BE2C (cell line): Measurements from ENCODE around the gene HSDL1.

ENCODE experiments used
- DNase-seq: peaks from one replicate; pipeline ENCODE4 v3.0.0-alpha.2; 2020
- H3K27me3 ChIP-seq: fragments of 250-450 bp; sonication (Bioruptor Pico); 2 replicates; pipeline ENCODE4 v1.5.1; 2020; ENCODE audit warnings: mild to moderate bottlenecking
- H3K36me3 ChIP-seq: fragments of 250-450 bp; sonication (Bioruptor Pico); 2 replicates; pipeline ENCODE4 v1.5.1; 2020; ENCODE audit warnings: mild to moderate bottlenecking
- H3K4me1 ChIP-seq: fragments of 250-450 bp; sonication (Bioruptor Pico); 2 replicates; pipeline ENCODE4 v1.5.1; 2020
- H3K4me3 ChIP-seq: 2 replicates; pipeline ENCODE4 v1.5.1; 2011; ENCODE audit warnings: low read depth, low read length
- H3K9me3 ChIP-seq: fragments of 250-450 bp; sonication (Bioruptor Pico); 2 replicates; pipeline ENCODE4 v1.5.1; 2020
- TF ChIP-seq, protein P1 (sequence below): IDR thresholded peaks from 2 replicates; pipeline ENCODE4 v1.5.1; 2012; ENCODE audit warnings: mild to moderate bottlenecking, low read depth, low read length

Gene HSDL1

GRCh38 chr16:84178146-84178765 lies 33.3 kb upstream of the HSDL1 start:
- Histone ChIP-seq H3K9me3 (no peaks in the 10 kb centered on the region), H3K36me3 (peaks cover 40% of the 10 kb centered on the region), H3K4me1 (peaks cover 2% of the 10 kb centered on the region; the same call in 1 of the 2 replicates), H3K4me3 (no peak overlapping the region), H3K27me3 (peaks cover 3% of the 10 kb centered on the region; the same call in 1 of the 2 replicates)
- TF ChIP-seq, protein P1, sequence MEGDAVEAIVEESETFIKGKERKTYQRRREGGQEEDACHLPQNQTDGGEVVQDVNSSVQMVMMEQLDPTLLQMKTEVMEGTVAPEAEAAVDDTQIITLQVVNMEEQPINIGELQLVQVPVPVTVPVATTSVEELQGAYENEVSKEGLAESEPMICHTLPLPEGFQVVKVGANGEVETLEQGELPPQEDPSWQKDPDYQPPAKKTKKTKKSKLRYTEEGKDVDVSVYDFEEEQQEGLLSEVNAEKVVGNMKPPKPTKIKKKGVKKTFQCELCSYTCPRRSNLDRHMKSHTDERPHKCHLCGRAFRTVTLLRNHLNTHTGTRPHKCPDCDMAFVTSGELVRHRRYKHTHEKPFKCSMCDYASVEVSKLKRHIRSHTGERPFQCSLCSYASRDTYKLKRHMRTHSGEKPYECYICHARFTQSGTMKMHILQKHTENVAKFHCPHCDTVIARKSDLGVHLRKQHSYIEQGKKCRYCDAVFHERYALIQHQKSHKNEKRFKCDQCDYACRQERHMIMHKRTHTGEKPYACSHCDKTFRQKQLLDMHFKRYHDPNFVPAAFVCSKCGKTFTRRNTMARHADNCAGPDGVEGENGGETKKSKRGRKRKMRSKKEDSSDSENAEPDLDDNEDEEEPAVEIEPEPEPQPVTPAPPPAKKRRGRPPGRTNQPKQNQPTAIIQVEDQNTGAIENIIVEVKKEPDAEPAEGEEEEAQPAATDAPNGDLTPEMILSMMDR = no peak
- no peak for DNase-seq

- Histone ChIP-seq H3K4me1 (peaks cover 2% of the 10 kb centered on the region; the same call in 1 of the 2 replicates), H3K4me3 (no peak overlapping the region), H3K36me3 (peaks cover 35% of the 10 kb centered on the region), H3K9me3 (no peaks in the 10 kb centered on the region), H3K27me3 (peaks cover 3% of the 10 kb centered on the region; the same call in 1 of the 2 replicates)
- TF ChIP-seq, protein P1 = no peak
- no peak for DNase-seq
These were observed 32.7 kb upstream of the HSDL1 start for GRCh38 chr16:84177741-84178073.

DNA sequence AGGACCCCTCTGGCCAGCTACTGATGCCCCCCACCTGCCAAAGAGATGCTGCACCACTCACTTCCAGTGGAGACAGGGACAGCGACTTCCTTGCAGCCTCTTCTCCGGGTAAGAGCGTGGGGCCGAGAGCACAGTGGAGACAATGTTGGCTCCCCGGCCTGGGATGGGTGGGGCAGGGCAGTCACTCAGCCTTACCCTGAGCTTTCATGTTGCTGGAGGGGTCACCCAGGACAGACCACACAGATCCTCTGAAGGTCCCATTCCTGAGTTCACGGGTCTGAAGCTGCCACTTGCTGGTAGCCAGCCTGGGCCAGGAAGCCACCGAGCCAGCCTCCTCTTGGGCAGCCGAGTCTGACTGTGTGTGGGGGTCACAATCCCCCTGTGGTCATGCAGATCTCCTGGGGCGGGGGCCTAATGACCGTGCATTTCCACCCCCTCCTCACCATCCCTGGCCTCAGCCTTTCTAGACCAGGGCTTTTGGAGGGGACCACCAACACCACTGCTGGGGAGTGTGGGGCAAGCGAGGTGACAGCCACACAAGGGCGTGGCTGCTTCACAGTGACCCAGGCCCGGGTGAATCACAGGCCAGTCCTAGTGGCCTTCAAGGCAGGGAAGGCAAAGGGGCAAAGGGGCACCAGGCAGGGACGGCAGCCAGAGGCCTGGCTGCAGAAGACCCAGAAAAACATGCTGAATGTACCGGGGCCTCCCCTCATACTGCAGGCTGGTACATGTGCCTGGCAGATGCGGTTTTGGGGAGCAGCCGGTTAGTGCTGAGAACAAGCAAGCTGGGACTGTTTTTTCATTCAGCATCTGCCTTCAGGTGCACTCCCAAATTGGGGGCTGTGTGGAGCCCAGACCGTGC lies 31.4 kb upstream of the HSDL1 start:
- Histone ChIP-seq H3K9me3 (no peaks in the 10 kb centered on the region), H3K27me3 (peaks cover 3% of the 10 kb centered on the region; the same call in 1 of the 2 replicates), H3K4me1 (peaks cover 2% of the 10 kb centered on the region; the same call in 1 of the 2 replicates), H3K4me3 (no peak overlapping the region), H3K36me3 (peaks cover 22% of the 10 kb centered on the region)
- TF ChIP-seq, protein P1 = no peak
- no peak for DNase-seq

GRCh38 chr16:84175350-84176081 lies 30.5 kb upstream of the HSDL1 start:
- Histone ChIP-seq H3K9me3 (no peaks in the 10 kb centered on the region), H3K4me1 (peaks cover 2% of the 10 kb centered on the region; the same call in 1 of the 2 replicates), H3K36me3 (peaks cover 15% of the 10 kb centered on the region; the same call in 1 of the 2 replicates), H3K4me3 (no peak overlapping the region), H3K27me3 (peaks cover 3% of the 10 kb centered on the region; the same call in 1 of the 2 replicates)
- TF ChIP-seq, protein P1 = peak; percentile 69
- DNase-seq = peak; percentile 73

DNA sequence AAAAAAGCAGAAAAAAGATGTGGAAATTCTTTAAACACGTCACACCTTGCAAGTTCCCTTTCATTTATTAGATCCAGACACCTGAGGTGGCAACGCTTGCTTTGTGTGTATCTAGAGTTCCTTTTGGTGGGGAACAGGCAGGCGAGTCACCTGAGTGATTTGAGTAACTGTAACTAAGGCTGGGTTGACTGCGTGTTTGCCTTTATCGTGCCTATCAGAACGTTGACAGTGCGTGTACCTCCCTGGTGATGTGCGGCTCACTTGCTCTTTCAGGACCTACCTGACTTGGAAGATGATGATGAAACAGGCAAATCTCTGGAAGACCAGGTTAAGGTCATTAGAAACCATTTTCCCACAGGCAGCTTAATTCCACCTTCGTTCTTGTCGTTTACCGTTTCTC lies 29.4 kb upstream of the HSDL1 start:
- no peak overlapping the region for H3K4me3 ChIP-seq
- DNase-seq = no peak
- no peaks in the 10 kb centered on the region for H3K9me3 ChIP-seq
- TF ChIP-seq, protein P1 = no peak
- H3K27me3 ChIP-seq = peaks cover 3% of the 10 kb centered on the region; the same call in 1 of the 2 replicates
- H3K4me1 ChIP-seq = peaks cover 2% of the 10 kb centered on the region; the same call in 1 of the 2 replicates
- H3K36me3 ChIP-seq = peaks cover 7% of the 10 kb centered on the region; the same call in 1 of the 2 replicates
